Activated T-helper 1 cell treated with anti-CD3 and anti-CD28 coated beads, Interleukin-2, amount 50 U/mL, for 16 hours (primary cell): Measurements from ENCODE around the gene PLEKHH2.
A peak's percentile ranks its signal among the peaks of the same experiment; 100 is the strongest.
"Not testable (repeated sequence)": the region's sequence is repeated elsewhere in the genome, so short reads cannot be mapped to it uniquely, and the experiment has no call there.

Experiments
- DNase-seq, 2 donors: peaks; one replicate each; pipeline ENCODE4 v3.0.0-alpha.2; 2020; ENCODE audit warnings: low read depth in 1 of 2, low spot score in 1 of 2

The PLEKHH2 gene

DNA sequence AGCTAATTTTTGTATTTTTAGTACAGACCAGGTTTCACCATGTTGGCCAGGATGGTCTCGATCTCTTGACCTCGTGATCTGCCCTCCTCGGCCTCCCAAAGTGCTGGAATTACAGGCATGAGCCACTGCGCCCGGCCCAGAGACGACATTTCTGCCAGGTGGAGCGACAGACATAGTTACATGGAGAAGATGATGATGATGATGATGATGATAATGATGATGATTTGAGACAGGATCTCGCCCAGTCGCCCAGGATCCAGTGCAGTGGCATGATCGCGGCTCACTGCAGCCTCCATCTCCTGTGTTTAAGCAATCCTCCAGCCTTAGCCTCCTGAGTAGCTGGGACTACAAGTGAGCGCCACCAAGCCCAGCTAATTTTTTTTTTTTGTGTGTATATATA lies 907 bp upstream of the PLEKHH2 start:
- not testable (repeated sequence) for DNase-seq

DNA sequence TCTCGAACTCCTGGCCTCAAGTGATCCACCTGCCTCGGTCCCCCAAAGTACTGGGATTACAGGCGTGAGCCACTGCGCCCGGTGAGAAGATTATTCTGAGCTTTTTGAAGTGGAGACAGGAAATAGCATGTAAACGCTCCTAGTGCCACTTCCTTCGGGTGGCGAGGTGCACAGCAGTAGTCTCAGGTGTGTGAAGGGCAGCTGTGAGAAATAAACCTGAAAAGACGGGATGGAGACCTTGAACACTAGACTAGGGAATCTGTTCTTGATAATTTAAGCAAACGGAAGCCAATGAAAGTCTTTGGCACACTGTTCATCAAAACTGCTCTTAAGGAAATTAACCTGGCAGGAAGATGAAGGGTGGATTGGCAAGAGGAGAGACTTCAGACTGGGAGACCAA lies 439 bp upstream of the PLEKHH2 start:
- no peak for DNase-seq

DNA sequence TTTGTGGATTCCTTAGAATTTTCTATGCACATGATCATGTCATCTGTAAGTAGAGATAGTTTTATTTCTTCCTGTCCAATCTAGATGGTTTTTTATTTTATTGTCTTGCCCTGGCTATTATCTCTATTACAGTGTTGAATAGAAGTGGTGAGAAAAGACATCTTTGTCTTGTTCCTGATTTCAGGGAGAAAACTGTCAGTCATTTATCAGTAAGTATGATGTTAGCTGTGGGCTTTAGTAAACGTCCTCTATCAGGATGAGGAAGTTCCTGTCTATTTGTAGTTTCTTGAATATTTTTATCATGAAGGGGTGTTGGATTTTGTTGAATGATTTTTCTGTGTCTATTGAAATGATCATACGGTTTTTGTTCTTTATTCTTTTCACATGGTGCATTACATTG lies 5.3 kb downstream of the PLEKHH2 start:
- no peak for DNase-seq

DNA sequence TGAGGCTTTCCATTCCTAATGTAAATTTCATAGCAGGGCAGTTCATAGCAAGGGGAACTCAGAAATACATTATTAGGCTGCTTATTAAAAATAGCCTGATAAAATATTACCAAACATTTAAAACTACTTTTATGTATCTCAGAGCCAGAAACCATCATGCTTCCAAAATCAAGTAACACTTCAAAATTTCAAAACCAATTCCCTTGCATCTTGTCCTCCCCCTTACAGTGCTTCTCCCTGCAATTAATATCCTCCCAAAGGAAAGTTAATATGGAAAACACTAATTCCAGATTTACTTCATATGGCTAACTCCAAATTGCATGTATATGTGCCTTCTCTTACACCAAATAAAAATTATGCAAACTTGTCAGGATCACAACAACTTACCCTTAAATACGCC lies 6.6 kb downstream of the PLEKHH2 start:
- no peak for DNase-seq

DNA sequence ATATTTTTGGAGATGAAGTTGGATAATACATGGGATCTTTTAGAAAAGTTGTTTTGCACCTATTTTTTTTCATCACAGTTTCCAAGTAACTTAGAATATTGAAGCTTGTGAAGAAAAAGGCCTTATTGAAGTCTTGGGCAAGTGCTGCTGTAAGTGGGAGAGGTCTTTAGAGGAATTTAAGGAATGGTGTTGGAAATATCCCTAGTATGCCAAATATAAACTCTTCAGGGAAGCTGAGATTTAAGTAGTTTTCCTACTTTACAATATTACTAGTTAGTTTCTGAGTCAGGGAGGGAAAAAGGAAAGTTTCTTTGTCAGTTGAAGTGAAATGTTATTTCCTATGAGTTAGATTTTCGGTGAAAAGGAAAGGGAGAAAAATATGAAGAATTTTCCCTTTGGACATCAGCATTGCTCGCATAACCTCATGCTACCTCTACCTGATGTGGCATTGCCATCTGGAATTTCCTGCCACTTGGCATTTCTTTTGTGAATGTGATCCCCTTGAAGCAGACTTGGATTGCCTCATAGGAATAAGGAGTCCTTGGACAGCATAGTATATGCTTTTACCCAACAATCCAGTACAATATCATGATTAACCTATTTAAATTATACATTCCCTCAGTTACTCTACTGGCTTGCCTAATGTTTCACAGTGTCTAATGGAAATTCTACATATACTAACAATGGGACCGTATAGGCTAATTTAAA lies 12.1 kb downstream of the PLEKHH2 start:
- DNase-seq: no peak

DNA sequence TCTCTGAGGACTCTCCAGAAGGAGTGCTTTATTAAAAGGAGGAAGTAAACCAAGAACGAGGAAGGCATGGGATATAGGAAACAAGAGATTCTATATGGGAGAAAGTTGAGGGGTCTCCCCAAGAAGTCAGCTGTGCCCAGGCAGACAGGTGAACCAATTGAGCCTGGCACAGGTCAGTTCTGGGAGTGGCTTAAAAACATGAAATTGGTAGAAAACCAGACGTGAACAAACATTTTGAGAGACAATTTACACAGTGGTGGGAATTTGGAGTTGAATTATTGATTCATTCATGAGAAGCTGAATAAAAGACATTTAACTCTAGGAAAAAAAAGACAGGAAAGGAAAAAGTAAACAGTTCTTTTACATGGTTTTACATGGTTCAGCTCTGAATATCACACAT lies 16.4 kb downstream of the PLEKHH2 start:
- DNase-seq: no peak

DNA sequence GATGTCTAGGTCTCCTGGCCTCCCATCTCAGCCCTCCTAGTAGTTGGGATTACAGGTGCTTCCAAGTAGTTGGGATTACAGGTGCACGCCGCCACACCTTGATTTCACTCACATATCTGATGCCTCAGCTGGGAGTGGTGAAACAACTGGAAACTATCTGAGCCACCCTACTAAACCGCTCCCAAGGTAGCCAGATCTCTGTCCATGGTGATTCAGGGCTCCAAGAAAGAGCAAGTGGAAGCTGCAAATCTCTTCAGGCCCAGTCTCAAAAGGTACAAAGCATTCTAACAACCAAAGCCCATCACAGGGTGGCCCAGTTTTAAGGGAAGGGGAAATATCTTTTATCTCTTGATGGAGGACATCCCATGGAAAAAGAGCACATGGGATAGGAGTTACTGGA lies 20.2 kb downstream of the PLEKHH2 start:
- no peak for DNase-seq

DNA sequence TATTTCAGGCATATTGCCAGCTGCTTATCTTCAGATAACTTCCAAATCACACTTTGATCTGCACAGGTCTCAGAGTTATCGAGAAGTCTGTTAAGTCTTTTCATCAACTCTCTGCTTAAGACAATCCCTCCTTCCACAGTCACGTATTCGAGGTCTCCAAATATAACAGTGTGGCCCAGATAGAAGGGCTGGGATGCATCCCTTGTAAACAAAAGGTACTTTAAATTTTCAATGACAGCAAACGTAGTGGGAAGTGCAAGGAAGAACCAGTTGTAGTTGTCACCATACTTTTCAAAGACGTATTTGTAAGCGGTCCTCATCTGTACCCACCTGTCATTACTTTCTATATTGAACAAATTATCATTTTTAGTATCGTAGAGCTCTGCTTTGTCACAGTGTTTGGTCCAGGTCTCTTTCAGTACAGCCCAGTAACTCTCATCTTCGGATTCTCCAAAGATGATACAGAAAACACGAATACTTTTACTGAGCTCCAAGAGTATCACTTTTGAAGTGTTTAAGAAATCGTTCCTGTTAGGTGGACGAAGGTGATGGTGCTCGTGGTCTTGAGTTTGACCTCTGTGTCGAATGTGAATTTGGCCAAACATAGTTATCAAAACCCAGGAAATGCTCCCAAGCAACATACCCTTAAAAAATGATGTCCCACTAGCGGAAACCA lies 38.7 kb downstream of the PLEKHH2 start:
- no peak for DNase-seq

DNA sequence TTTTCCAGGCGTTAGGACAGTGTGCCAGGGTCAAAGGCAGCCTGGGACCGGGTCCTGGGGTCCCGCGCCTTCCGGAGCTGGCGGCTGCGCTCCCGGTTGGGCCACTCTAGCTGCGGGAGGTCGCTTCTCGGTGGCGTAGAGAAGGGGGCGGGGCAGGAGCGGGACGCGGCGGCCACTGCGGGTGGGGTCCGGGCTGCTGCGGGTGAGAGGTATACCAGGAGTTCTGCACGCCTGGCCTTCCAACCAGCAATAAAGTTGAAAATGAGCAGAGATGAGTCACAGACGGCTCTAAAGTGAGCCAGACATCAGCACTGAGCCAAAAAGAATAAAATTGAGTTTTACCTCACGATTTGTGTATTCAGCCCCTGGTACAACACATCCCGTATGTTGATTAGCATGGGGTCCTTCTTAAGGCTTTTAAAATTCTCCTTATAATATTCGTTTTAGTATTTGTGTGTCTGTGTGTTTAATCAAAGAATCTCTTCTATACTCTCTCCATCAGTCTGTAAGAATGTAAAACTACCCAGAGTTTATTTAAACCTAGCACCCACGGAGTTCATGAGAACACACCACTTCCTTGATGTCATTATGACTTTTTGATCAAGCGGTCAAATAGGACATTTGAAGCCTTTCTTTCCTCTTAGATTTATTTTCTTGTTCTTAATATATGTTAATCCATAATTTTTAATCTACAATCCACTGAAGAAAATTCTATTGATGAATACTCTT lies 39.4 kb downstream of the PLEKHH2 start, which contains the start of gene C1GALT1C1L:
TSS of gene C1GALT1C1L (minus strand) at position 108 of the 729 bp plus-strand sequence. CDS start at position 1, 107 bp downstream.
- DNase-seq: peak in 1 of 2 donors; percentile 1

DNA sequence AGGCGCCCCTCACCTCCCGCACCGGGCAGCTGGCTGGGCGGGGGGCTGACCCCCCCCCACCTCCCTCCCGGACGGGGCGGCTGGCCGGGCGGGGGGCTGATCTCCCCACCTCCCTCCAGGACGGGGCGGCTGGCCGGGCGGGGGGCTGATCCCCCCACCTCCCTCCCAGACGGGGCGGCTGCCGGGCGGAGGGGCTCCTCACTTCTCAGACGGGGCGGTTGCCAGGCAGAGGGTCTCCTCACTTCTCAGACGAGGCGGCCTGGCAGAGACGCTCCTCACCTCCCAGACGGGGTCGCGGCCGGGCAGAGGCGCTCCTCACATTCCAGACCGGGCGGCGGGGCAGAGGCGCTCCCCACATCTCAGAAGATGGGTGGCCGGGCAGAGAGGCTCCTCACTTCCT lies 40.7 kb downstream of the PLEKHH2 start:
- DNase-seq: not testable (repeated sequence)

DNA sequence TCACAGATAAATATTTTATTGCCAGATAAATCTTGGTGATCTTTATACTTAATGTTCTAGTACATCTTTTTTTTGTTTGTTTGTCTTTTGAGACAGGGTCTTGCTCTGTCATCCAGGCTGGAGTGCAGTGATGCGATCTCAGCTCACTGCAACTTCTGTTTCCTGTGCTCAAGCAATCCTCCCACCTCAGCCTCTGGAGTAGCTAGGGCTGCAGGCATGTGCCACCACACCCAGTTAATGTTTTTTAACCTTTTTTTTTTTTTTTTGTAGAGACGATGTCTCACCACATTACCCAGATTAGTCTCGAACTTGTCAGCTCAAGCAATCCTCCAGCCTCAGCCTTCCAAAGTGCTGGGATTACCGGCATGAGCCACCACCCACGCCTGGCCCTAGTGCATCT lies 48.3 kb downstream of the PLEKHH2 start:
- DNase-seq: no peak

DNA sequence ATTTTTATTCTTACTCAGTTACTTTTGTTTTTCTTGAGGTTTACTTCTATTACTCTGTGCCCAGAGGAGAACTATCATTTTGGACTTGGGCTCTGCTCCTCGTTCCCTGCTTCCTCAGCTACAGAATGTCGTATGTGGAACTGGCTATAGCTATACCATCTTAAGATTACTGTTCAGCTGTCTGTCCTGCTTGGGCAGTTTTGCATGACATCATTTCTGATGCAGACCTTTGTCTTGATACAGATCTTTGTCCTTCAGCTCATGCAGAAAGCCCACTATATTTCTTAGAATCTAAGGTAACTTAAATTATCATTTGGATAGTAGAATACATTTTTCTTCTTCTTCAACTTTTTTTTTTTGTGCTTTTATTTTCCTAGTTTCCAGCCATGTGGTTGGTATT lies 52.9 kb downstream of the PLEKHH2 start:
- DNase-seq: no peak

DNA sequence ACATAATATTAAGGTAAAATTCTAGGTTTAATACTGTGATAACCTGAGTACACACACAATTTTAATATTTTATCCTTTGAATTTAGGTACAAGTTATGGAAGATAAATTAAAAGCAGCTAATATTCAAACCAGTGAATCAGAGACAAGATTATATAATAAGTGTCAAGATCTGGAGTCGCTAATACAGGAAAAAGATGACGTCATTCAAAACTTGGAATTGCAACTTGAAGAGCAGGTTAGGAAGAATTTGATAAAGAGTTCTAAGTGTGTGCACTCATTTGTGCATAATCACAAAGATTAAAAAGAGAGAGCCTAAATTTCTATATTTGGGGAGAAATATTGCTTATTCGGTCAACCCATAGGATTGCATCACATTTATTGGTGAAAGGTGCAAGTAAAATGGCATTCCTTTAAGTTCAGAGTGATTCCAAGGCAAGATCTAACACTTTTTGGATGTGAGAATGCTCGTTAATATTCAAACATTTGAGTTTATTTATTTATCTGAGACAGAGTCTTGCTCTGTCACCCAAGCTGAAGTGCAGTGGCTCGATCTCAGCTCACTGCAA lies 55.5 kb downstream of the PLEKHH2 start:
- DNase-seq: no peak

DNA sequence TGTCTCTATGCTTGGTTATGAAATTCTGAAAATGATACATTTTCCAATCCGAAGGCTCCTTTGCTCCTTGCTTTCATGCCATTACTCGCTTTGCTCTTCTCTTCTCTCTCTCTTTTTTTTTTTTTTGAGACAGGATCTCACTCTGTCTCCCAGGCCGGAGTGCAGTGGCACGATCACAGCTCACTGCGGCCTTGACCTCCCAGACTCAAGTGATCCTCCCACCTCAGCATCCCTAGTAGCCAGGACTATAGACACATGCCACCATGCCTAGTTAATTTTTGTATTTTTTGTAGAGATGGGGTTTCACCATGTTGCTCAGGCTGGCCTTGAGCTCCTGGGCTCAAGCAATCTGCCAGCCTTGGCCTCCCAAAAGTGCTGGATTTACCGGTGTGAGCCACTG lies 61.1 kb downstream of the PLEKHH2 start:
- DNase-seq: not testable (repeated sequence)

DNA sequence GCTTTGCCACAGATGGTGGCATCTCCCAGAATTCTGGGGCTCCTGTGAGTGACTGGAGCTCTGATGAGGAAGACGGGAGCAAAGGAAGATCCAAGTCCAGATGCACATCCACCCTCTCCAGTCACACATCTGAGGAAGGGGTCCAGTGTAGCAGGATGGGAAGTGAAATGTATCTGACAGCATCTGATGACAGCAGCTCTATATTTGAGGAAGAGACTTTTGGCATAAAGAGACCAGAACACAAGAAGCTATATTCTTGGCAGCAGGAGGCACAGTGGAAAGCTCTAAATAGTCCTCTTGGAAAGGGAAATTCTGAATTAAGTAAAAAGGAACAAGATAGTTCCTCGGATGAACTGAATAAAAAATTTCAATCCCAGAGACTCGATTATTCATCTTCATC lies 62.7 kb downstream of the PLEKHH2 start:
- DNase-seq: no peak

DNA sequence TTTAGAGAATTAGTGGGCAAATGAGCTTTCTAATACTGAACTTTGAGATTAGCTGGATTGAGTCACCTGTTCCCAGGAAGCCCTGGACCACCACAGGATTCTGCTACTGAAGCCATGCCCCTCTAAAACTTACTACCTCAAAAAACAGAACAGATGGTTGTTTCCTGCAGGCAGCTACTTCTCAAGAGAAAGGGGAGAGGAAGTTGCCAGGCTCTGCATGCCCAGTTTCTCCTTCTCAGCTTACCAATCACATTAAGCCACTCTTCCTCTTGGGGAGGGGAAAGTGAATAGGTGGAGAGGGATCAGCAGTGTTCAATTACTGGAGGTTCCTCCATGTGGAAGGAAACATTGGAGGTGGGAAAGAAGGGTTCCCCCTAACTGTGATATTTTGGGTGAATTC lies 64.1 kb downstream of the PLEKHH2 start:
- no peak for DNase-seq

DNA sequence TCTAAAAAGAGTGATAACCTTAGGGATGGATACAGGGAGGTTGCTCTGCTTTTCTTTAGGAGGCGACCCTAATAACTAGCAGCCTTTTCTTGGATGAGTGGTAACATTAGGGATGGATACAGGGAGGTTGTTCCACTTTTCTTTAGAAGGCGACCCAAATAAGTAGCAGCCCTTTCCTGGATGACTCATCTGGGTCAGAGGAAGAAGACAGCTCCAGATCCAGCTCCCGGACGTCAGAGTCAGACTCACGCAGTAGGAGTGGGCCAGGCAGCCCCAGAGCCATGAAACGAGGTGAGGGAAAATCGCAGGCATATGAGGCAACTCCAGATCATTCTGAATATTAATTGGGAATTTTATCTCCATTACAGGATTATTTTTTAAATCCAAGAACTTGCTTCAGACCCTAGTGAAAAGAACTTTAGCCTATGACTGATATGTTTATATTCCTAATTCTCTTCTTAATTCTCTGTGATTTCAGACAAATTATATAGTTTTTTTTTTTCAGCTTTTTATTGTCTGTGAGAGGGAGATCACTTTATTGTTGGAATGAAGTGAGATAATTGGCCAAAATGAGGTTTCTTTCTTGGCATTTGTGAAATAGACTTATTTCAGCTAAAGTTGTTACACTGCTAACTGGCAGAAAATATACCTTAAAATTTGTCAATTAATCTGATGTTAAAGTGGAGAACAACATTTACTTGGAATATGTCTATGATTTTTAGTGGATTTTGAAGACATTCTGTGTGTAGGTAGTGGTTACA lies 70.4 kb downstream of the PLEKHH2 start:
- no peak for DNase-seq

DNA sequence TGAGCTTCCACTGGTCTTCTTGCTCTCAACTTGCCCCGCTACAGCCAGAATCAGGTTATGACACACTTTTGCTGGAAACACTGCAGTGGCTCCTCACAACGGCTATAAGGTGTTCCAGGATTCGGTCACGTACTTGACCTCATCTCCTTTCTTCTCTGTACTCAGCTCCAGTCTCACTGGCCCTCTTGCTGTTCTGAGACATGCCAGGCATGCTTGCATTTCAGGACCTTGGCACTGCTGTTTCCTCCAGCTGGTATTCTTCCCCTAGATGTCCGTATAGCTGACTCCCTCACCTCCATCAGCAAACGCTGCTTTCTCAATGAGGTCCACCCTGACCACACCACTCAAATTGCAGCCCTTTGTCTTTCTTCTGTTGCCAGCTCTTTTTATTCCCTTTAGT lies 71.1 kb downstream of the PLEKHH2 start:
- no peak for DNase-seq

DNA sequence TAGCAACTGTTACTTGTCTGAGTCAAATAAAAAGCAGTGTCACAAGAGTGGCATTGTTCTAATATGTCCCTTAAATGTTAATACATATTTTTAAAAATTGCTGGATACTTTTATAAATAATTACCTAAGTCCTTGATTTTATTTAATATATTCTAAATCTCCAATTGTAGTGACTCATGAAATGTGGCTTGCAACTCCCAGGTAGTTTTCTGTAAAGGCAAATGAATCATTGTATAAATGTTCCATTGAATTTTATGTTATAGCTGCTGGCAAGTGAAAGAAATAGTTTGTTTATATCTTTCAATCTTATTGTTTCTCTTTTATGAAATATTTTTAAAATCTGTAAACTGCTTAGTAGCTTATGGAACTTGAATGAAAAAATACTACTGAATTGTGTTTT lies 71.8 kb downstream of the PLEKHH2 start:
- no peak for DNase-seq

DNA sequence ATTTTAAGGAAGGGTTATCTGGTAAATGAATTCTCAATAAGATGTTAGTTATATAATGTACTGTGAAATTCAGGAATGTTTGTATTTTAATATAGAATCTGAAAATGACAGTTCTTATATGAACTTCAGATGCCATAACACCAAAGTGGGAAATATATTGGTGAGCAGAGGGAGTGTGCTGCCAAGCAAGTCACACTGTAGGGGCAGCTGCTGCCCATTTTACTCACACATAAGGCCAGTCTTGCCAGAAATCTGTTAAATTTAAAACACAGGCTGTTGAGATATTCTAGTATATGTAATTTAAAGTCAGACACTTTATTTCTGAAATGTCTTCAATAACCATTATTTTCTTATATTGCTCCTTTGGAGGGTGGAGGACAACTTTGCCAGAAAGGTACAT lies 73.8 kb downstream of the PLEKHH2 start:
- no peak for DNase-seq

DNA sequence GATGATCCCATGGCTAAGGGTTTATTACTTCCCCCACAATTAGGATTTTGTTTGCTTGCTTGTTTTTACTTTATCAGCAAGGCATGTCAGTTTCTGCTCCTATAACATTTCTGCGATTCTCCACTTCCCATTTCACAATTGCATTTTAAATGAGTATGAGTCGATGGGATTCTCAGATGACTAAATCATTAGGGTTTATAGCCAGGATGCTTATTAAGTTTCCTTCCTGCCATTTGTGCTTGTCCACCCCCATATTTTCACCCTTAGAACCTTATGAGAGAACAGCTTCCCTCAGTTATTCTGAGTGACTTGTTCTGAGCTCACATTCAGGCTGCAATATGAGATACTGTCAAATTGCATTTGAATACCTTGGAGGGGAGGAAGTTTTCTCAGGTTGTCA lies 77.1 kb downstream of the PLEKHH2 start:
- no peak for DNase-seq
